GM12891 (cell line): ENCODE results near the gene PPM1M.

ENCODE experiments used
- POLR2A ChIP-seq: IDR thresholded peaks from 2 replicates; pipeline ENCODE4 v1.6.1; 2011; ENCODE audit warnings: low read depth, low read length, control low read depth
- POLR2AphosphoS5 ChIP-seq: IDR thresholded peaks from 2 replicates; pipeline ENCODE4 v1.6.1; 2011; ENCODE audit warnings: low read depth, low read length, control low read depth
- POU2F2 ChIP-seq: IDR thresholded peaks from 2 replicates; pipeline ENCODE4 v1.6.1; 2011; ENCODE audit warnings: low read depth, mild to moderate bottlenecking, control low read depth, low read length, moderate library complexity
- SPI1 ChIP-seq: IDR thresholded peaks from 2 replicates; pipeline ENCODE4 v1.6.1; 2011; ENCODE audit warnings: low read depth, low read length, control low read depth

GRCh38 chr3:52213901-52214300, 31.7 kb upstream of the PPM1M start:
- TF ChIP-seq POLR2A (no peak), POLR2AphosphoS5 (no peak), SPI1 (no peak), POU2F2 (no peak)
